Measurements from ENCODE around the gene SPATS1. TPM values are rescaled to one million over a fixed set of nuclear protein-coding genes. Genes with fewer than 3 reads are reported as not detected.
"Not testable (repeated sequence)": the region's sequence is repeated elsewhere in the genome, so short reads cannot be mapped to it uniquely, and the experiment has no call there.

SPATS1 gene
- total RNA-seq, 2 experiments from 2014 or later = not detected

DNA sequence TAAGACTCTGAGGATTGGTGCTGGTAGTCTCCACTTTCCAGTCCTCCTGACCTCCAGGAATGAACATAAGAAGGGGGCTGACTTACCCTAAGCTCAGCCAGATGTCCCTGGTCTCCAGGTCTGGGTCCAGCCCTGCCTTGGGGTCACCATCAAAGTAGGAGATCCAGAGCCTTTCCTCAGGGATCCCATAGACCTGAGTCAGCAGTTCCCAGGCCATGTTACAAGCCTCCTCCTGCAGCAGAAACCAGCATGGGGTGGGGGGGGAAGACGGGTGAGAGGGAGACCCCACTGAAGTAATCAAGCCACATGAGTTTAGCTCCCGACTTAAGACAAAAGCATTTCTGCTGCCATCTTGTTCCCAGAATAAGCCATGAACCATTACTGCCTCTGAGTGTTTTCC lies 31.1 kb upstream of the SPATS1 start:
- ATAC-seq (ENCODE audit: poor library complexity) (no peak), DNase-seq (no peak)
- no peak overlapping the region for H3K4me3 ChIP-seq (ENCODE audit: low read length)
- H3K4me1 ChIP-seq (ENCODE audit: insufficient read depth, low read length) = peaks cover 13% of the 10 kb centered on the region
- POLR2A ChIA-PET = no interaction called here
- intact Hi-C loops (cut with DNase I, micrococcal nuclease) = no loop called here
- peaks cover 28% of the 10 kb centered on the region for H3K4me1 Mint-ChIP-seq (ENCODE audit: low read depth)
- H3K36me3 ChIP-seq (ENCODE audit: insufficient read depth, low read length) = peaks cover 53% of the 10 kb centered on the region
- H3K27ac Mint-ChIP-seq = no peak overlapping the region
- H3K9me3 Mint-ChIP-seq = no peaks in the 10 kb centered on the region
- H3K4me3 Mint-ChIP-seq = peak overlapping the region; percentile 97
- peaks cover 59% of the 10 kb centered on the region for H3K36me3 Mint-ChIP-seq (ENCODE audit: low read depth)
- no peaks in the 10 kb centered on the region for H3K27me3 Mint-ChIP-seq
- CTCF ChIA-PET = no interaction called here
- TF ChIP-seq CTCF (IDR thresholded peaks at IDR 0.05) = no peak
- no peaks in the 10 kb centered on the region for H3K27me3 ChIP-seq (ENCODE audit: control insufficient read depth in 1 of 2, insufficient read depth in 2 of 2, low read length in 2 of 2)
- no peaks in the 10 kb centered on the region for H3K9me3 ChIP-seq (ENCODE audit: control insufficient read depth in 1 of 2, insufficient read depth in 1 of 2, low read length in 2 of 2)
- H3K27ac ChIP-seq (ENCODE audit: low read depth in 1 of 2, low read length in 2 of 2) = no peak overlapping the region

GRCh38 chr6:44311767-44312166 lies 30.7 kb upstream of the SPATS1 start:
- Histone ChIP-seq H3K4me3 (ENCODE audit: low read length) (no peak overlapping the region), H3K9me3 (ENCODE audit: control insufficient read depth in 1 of 2, insufficient read depth in 1 of 2, low read length in 2 of 2) (no peaks in the 10 kb centered on the region), H3K36me3 (ENCODE audit: insufficient read depth, low read length) (peaks cover 48% of the 10 kb centered on the region), H3K27ac (ENCODE audit: low read depth in 1 of 2, low read length in 2 of 2) (no peak overlapping the region), H3K27me3 (ENCODE audit: control insufficient read depth in 1 of 2, insufficient read depth in 2 of 2, low read length in 2 of 2) (no peaks in the 10 kb centered on the region), H3K4me1 (ENCODE audit: insufficient read depth, low read length) (peaks cover 13% of the 10 kb centered on the region)
- CTCF ChIA-PET = interaction anchor here (1.6 kb wide), 1 partner anchor 44 kb away, joined by 25 read pairs; the partner anchor contains the start of gene TMEM151B
- intact Hi-C loops (cut with DNase I, micrococcal nuclease) = loop anchor here in 1 of 2 experiments (2.0 kb wide), 2 partner anchors 45 to 185 kb away; partner anchors contain the start of genes MRPL14 and TMEM63B
- H3K27me3 Mint-ChIP-seq = no peaks in the 10 kb centered on the region
- ATAC-seq (ENCODE audit: poor library complexity) (no peak), DNase-seq (no peak)
- H3K4me3 Mint-ChIP-seq = peak overlapping the region; percentile 97
- POLR2A ChIA-PET = interaction anchor here (1.7 kb wide), 1 partner anchor 55 kb away, joined by 7 read pairs; the partner anchor contains the start of gene SLC35B2
- peaks cover 58% of the 10 kb centered on the region for H3K36me3 Mint-ChIP-seq (ENCODE audit: low read depth)
- no peak for TF ChIP-seq CTCF (IDR thresholded peaks at IDR 0.05)
- no peak overlapping the region for H3K27ac Mint-ChIP-seq
- H3K9me3 Mint-ChIP-seq = no peaks in the 10 kb centered on the region
- H3K4me1 Mint-ChIP-seq (ENCODE audit: low read depth) = peaks cover 28% of the 10 kb centered on the region

DNA sequence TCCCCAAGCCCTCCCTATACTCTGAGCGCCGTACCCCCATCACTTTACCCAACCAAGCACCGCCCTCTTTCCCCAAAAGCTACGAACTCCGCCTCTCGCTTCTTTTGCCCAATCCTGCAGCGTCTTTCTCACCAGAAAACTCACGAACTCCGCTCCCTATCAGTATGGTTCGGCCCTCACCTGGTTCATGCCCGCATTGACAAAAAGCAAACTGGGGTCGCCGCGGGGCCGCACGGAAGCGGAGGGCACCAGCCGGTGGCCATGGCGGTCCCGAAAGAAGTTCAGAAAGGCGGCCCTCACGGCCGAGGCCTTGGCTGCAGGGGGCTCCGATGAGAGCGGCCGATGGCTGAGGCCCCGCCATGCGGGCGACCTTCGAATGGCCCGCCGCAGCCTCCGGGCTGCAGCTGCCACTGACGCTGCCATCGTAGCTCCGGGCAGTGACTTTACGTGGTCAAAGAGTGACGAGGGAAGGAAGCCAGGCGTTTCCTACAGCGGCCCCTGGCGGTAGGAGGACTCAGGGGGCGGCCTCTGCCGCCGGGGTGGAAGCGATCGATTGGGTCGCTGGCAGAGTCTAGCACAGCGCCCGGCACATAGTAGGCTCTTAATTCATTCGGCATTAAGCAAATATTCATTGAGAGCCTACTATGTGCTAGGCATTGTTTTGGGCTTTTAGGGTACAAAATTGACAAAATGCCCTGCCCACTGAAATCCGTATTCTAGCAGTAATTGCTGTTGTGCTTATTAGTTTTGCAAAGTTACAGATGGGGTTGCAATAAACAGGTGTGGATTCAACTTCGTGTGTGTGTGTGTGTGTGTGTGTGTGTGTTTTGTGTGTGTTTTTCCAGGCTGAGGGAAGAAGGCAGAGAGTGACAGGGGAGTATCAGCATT lies 29.3 kb upstream of the SPATS1 start, which contains the start of gene AARS2:
Gene AARS2, minus strand, starts transcription at position 447 of the 888 bp plus-strand sequence. Its CDS starts 24 bp downstream, at position 423.
- ATAC-seq (ENCODE audit: poor library complexity) (peak; percentile 90), DNase-seq (peak; percentile 84 to 97 (median 92))
- no peaks in the 10 kb centered on the region for H3K27me3 ChIP-seq (ENCODE audit: control insufficient read depth in 1 of 2, insufficient read depth in 2 of 2, low read length in 2 of 2)
- H3K27ac ChIP-seq (ENCODE audit: low read depth in 1 of 2, low read length in 2 of 2) = peak within 1 kb of the TSS; percentile 80 to 83
- ChIA-PET POLR2A (interaction anchor here (1.0 to 2.3 kb wide), 7 partner anchors 11 to 74 kb away, joined by 3 to 18 read pairs (median 6); partner anchors contain the start of genes CDC5L, HSP90AB1 and SLC35B2), CTCF (interaction anchor here (0.6 to 2.5 kb wide), 23 partner anchors 8 to 1088 kb away, joined by 3 to 25 read pairs (median 4); partner anchors contain the start of genes CDC5L, GTPBP2, HSP90AB1 and SLC29A1)
- peak within 1 kb of the TSS; percentile 91 for H3K27ac Mint-ChIP-seq
- H3K4me3 Mint-ChIP-seq = peak within 1 kb of the TSS; percentile 97
- peak; percentile 97 for TF ChIP-seq CTCF (IDR thresholded peaks at IDR 0.05)
- intact Hi-C loops (cut with DNase I, micrococcal nuclease) = loop anchor here in 1 of 2 experiments (1.0 to 2.0 kb wide), 3 partner anchors 46 to 186 kb away; partner anchors contain the start of genes CDC5L, MRPL14 and TMEM63B
- H3K4me1 Mint-ChIP-seq (ENCODE audit: low read depth) = peaks cover 28% of the 10 kb centered on the region
- H3K4me1 ChIP-seq (ENCODE audit: insufficient read depth, low read length) = peaks cover 13% of the 10 kb centered on the region
- peaks cover 45% of the 10 kb centered on the region for H3K36me3 Mint-ChIP-seq (ENCODE audit: low read depth)
- H3K9me3 Mint-ChIP-seq = no peaks in the 10 kb centered on the region
- H3K36me3 ChIP-seq (ENCODE audit: insufficient read depth, low read length) = peaks cover 35% of the 10 kb centered on the region
- peak within 1 kb of the TSS; percentile 87 for H3K4me3 ChIP-seq (ENCODE audit: low read length)
- H3K27me3 Mint-ChIP-seq = no peaks in the 10 kb centered on the region
- no peaks in the 10 kb centered on the region for H3K9me3 ChIP-seq (ENCODE audit: control insufficient read depth in 1 of 2, insufficient read depth in 1 of 2, low read length in 2 of 2)

DNA sequence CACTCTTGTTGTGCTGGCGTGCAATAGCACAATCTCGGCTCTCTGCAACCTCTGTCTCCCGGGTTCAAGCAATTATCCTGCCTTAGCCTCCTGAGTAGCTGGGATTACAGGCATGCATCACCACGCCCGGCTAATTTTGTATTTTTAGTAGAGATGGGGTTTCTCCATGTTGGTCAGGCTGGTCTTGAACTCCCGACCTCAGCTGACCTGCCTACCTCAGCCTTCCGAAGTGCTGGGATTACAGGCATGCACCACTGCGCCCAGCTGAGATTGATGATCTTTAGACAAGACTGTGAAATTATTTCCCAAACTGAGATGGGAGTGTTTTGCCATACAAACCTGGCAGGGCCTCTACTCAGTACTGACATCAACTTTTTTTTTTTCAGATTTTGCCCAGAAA lies 27.8 kb upstream of the SPATS1 start:
- intact Hi-C loops (cut with DNase I, micrococcal nuclease); H3K4me3 ChIP-seq (ENCODE audit: low read length); H3K27me3 ChIP-seq (ENCODE audit: control insufficient read depth in 1 of 2, insufficient read depth in 2 of 2, low read length in 2 of 2); H3K9me3 ChIP-seq (ENCODE audit: control insufficient read depth in 1 of 2, insufficient read depth in 1 of 2, low read length in 2 of 2); DNase-seq; ATAC-seq (ENCODE audit: poor library complexity); H3K27me3 Mint-ChIP-seq; H3K9me3 Mint-ChIP-seq; H3K27ac Mint-ChIP-seq; H3K27ac ChIP-seq (ENCODE audit: low read depth in 1 of 2, low read length in 2 of 2): not testable (repeated sequence)
- ChIA-PET CTCF (interaction anchor here (1.3 to 2.5 kb wide), 2 partner anchors 47 to 58 kb away, joined by 6 to 9 read pairs; partner anchors contain the start of gene SLC35B2), POLR2A (interaction anchor here (0.9 to 2.3 kb wide), 2 partner anchors 17 to 68 kb away, joined by 3 to 18 read pairs; partner anchors contain the start of gene HSP90AB1)
- peaks cover 25% of the 10 kb centered on the region for H3K36me3 ChIP-seq (ENCODE audit: insufficient read depth, low read length)
- Mint-ChIP-seq H3K4me1 (ENCODE audit: low read depth) (peaks cover 27% of the 10 kb centered on the region), H3K36me3 (ENCODE audit: low read depth) (peaks cover 33% of the 10 kb centered on the region), H3K4me3 (peak overlapping the region; percentile 46)
- peaks cover 13% of the 10 kb centered on the region for H3K4me1 ChIP-seq (ENCODE audit: insufficient read depth, low read length)

Measured in CD4-positive, alpha-beta T cell (primary cell).